IgD-negative memory B cell (primary cell): ENCODE data around the gene PCCA. TPM values are rescaled to one million over a fixed set of nuclear protein-coding genes. Genes with fewer than 3 reads are reported as not detected.
"Not testable (repeated sequence)": the region's sequence is repeated elsewhere in the genome, so short reads cannot be mapped to it uniquely, and the experiment has no call there.

Experiments
- H3K27ac Mint-ChIP-seq, 3 donors: one replicate each; pipeline ENCODE4 v1.8.0; 2020 to 2022; ENCODE audit warnings: mild to moderate bottlenecking in 3 of 3, mixed read lengths in 3 of 3, moderate library complexity in 1 of 3
- H3K27me3 Mint-ChIP-seq: one replicate; pipeline ENCODE4 v1.8.0; 2021; ENCODE audit warnings: mixed read lengths
- H3K36me3 Mint-ChIP-seq: one replicate; pipeline ENCODE4 v1.8.0; 2020; ENCODE audit warnings: mild to moderate bottlenecking, mixed read lengths
- H3K4me1 Mint-ChIP-seq, 3 donors: one replicate each; pipeline ENCODE4 v1.8.0; 2020 to 2022; ENCODE audit warnings: mixed read lengths in 3 of 3, mild to moderate bottlenecking in 1 of 3
- H3K4me3 Mint-ChIP-seq, 4 donors: one replicate each; pipeline ENCODE4 v1.8.0; 2020 to 2022; ENCODE audit warnings: mild to moderate bottlenecking in 4 of 4, mixed read lengths in 4 of 4, moderate library complexity in 3 of 4
- H3K9me3 Mint-ChIP-seq, 3 donors: one replicate each; pipeline ENCODE4 v1.8.0; 2020 to 2021; ENCODE audit warnings: mixed read lengths in 3 of 3, mild to moderate bottlenecking in 1 of 3
- polyA plus RNA-seq: library from polyadenylated mRNA; unstranded; fragments of 300-500 nt; fragmentation: Illumina TruSeq; gene quantifications from one replicate; pipeline ENCODE4 v1.2.3, GENCODE V29; 2021

Gene PCCA
- 8.5 TPM for polyA plus RNA-seq

GRCh38 chr13:100088644-100089464, at the start of gene PCCA:
TSS of gene PCCA (plus strand) at chr13:100089093. CDS start at chr13:100089121, 28 bp downstream.
- Mint-ChIP-seq H3K4me3 (peak within 1 kb of the TSS; percentile 87 to 95 (median 94)), H3K9me3 (no peaks in the 10 kb centered on the region), H3K36me3 (no peaks in the 10 kb centered on the region), H3K27me3 (no peaks in the 10 kb centered on the region), H3K4me1 (peaks cover 14 to 22% (median 21%) of the 10 kb centered on the region in 3 donors), H3K27ac (peak within 1 kb of the TSS; percentile 5 to 40 (median 14))

GRCh38 chr13:100039740-100040139, 49.2 kb upstream of the PCCA start:
- no peak overlapping the region for H3K27ac Mint-ChIP-seq

GRCh38 chr13:100040196-100040595, 48.7 kb upstream of the PCCA start:
- Mint-ChIP-seq H3K36me3 (no peaks in the 10 kb centered on the region), H3K27ac (no peak overlapping the region), H3K27me3 (no peaks in the 10 kb centered on the region), H3K4me1 (no peaks in the 10 kb centered on the region), H3K4me3 (no peak overlapping the region), H3K9me3 (no peaks in the 10 kb centered on the region)

More at GRCh38 chr13:100039740-100040139, 49.2 kb upstream of the PCCA start:
- no peaks in the 10 kb centered on the region for H3K27me3 Mint-ChIP-seq
- no peaks in the 10 kb centered on the region for H3K4me1 Mint-ChIP-seq
- H3K4me3 Mint-ChIP-seq: no peak overlapping the region
- no peaks in the 10 kb centered on the region for H3K36me3 Mint-ChIP-seq
- no peaks in the 10 kb centered on the region for H3K9me3 Mint-ChIP-seq

- H3K9me3 Mint-ChIP-seq: no peaks in the 10 kb centered on the region
Observed at GRCh38 chr13:100044936-100045335, 44.0 kb upstream of the PCCA start.

GRCh38 chr13:100045355-100045754, 43.5 kb upstream of the PCCA start:
- H3K4me3 Mint-ChIP-seq: no peak overlapping the region
- H3K4me1 Mint-ChIP-seq: no peaks in the 10 kb centered on the region
- peaks cover 4% of the 10 kb centered on the region for H3K27me3 Mint-ChIP-seq
- peaks cover 1% of the 10 kb centered on the region for H3K36me3 Mint-ChIP-seq
- no peaks in the 10 kb centered on the region for H3K9me3 Mint-ChIP-seq
- H3K27ac Mint-ChIP-seq: no peak overlapping the region

More at GRCh38 chr13:100044936-100045335, 44.0 kb upstream of the PCCA start:
- Mint-ChIP-seq H3K4me1 (no peaks in the 10 kb centered on the region), H3K4me3 (no peak overlapping the region), H3K36me3 (peaks cover 1% of the 10 kb centered on the region), H3K27me3 (peaks cover 4% of the 10 kb centered on the region), H3K27ac (no peak overlapping the region)

- H3K36me3 Mint-ChIP-seq: peaks cover 1% of the 10 kb centered on the region
Observed at GRCh38 chr13:100051070-100051469, 37.8 kb upstream of the PCCA start.

GRCh38 chr13:100059827-100060226, 29.1 kb upstream of the PCCA start:
- no peak overlapping the region for H3K27ac Mint-ChIP-seq
- no peak overlapping the region for H3K4me3 Mint-ChIP-seq
- peaks cover 12% of the 10 kb centered on the region for H3K27me3 Mint-ChIP-seq

More at GRCh38 chr13:100051070-100051469, 37.8 kb upstream of the PCCA start:
- no peaks in the 10 kb centered on the region for H3K9me3 Mint-ChIP-seq
- H3K27ac Mint-ChIP-seq: no peak overlapping the region
- H3K27me3 Mint-ChIP-seq: peaks cover 4% of the 10 kb centered on the region
- no peaks in the 10 kb centered on the region for H3K4me1 Mint-ChIP-seq
- H3K4me3 Mint-ChIP-seq: no peak overlapping the region

GRCh38 chr13:100063333-100063732, 25.6 kb upstream of the PCCA start:
- peaks cover 12% of the 10 kb centered on the region for H3K27me3 Mint-ChIP-seq
- H3K27ac Mint-ChIP-seq: no peak overlapping the region
- H3K4me3 Mint-ChIP-seq: no peak overlapping the region
- no peaks in the 10 kb centered on the region for H3K4me1 Mint-ChIP-seq
- H3K36me3 Mint-ChIP-seq: no peaks in the 10 kb centered on the region
- peaks cover 0 to 9% (median 1%) of the 10 kb centered on the region in 3 donors for H3K9me3 Mint-ChIP-seq

More at GRCh38 chr13:100059827-100060226, 29.1 kb upstream of the PCCA start:
- H3K9me3 Mint-ChIP-seq: peaks cover 0 to 10% (median 5%) of the 10 kb centered on the region in 3 donors
- no peaks in the 10 kb centered on the region for H3K4me1 Mint-ChIP-seq
- no peaks in the 10 kb centered on the region for H3K36me3 Mint-ChIP-seq

GRCh38 chr13:100063906-100064305, 25.0 kb upstream of the PCCA start:
- Mint-ChIP-seq H3K4me1 (no peaks in the 10 kb centered on the region), H3K27me3 (peaks cover 12% of the 10 kb centered on the region), H3K9me3 (peaks cover 0 to 4% (median 1%) of the 10 kb centered on the region in 3 donors), H3K36me3 (no peaks in the 10 kb centered on the region), H3K27ac (no peak overlapping the region), H3K4me3 (no peak overlapping the region)

- Mint-ChIP-seq H3K36me3 (peaks cover 2% of the 10 kb centered on the region), H3K9me3 (no peaks in the 10 kb centered on the region), H3K4me1 (no peaks in the 10 kb centered on the region), H3K27me3 (peaks cover 4% of the 10 kb centered on the region), H3K4me3 (no peak overlapping the region), H3K27ac (no peak overlapping the region)
Observed at GRCh38 chr13:100068133-100068931, 20.6 kb upstream of the PCCA start.

- Mint-ChIP-seq H3K4me3 (no peak overlapping the region), H3K36me3 (peaks cover 2% of the 10 kb centered on the region), H3K4me1 (no peaks in the 10 kb centered on the region), H3K9me3 (no peaks in the 10 kb centered on the region), H3K27ac (no peak overlapping the region), H3K27me3 (peaks cover 3% of the 10 kb centered on the region)
Observed at GRCh38 chr13:100069278-100069677, 19.6 kb upstream of the PCCA start.

- Mint-ChIP-seq H3K27me3 (no peaks in the 10 kb centered on the region), H3K27ac (no peak overlapping the region), H3K36me3 (peaks cover 4% of the 10 kb centered on the region), H3K4me1 (no peaks in the 10 kb centered on the region), H3K4me3 (no peak overlapping the region), H3K9me3 (no peaks in the 10 kb centered on the region)
Observed at GRCh38 chr13:100075700-100076587, 12.9 kb upstream of the PCCA start.

- not testable (repeated sequence) for H3K4me3 Mint-ChIP-seq, H3K36me3 Mint-ChIP-seq, H3K27ac Mint-ChIP-seq, H3K9me3 Mint-ChIP-seq, H3K27me3 Mint-ChIP-seq, H3K4me1 Mint-ChIP-seq
Observed at GRCh38 chr13:100079003-100079402, 9.9 kb upstream of the PCCA start.

GRCh38 chr13:100083401-100083800, 5.5 kb upstream of the PCCA start:
- not testable (repeated sequence) for H3K4me1 Mint-ChIP-seq, H3K27me3 Mint-ChIP-seq, H3K4me3 Mint-ChIP-seq, H3K36me3 Mint-ChIP-seq, H3K9me3 Mint-ChIP-seq
- H3K27ac Mint-ChIP-seq: peak overlapping the region in 1 of 3 donors; percentile 71
